Measurements from ENCODE around the gene TADA1.

Gene TADA1

GRCh38 chr1:166875734-166876539 lies at the start of gene TADA1:
TADA1 (minus strand) TSS chr1:166876264; CDS start chr1:166876233, 31 bp downstream.
- peak; percentile 98 for DNase-seq (ENCODE audit: low read depth in 2 of 2)

DNA sequence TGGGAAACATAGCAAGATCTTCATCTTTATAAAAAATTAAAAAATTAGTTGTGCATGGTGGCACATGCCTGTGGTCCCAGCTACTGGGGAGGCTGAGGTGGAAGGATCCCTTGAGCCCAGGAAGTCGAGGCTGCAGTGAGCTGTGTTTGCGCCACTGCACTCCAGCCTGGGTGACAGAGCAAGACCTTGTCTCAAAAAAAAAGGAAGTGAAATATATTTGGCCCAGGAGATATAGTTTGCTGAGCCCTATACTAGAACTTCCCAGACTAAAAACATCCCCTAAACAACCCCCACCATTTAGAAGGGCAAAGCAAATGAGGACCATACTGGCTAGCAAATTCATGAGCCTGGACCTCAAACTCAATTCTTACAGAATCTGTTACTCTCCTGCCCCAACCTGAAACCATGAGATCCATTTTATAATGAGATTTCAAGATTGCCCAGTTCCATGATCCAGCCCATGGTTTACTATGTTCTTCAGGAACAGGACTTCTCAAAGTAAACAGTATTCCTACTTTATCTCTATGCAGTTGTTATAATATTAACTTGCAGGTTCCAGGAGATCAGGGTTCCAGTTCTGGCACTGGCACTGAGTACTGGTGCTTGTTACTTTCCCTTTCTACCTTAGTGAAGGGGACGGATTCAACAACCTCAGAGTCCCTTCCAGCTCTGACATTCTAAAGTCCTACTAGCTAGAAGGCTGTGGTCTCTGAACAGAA lies 48.9 kb upstream of the TADA1 start:
- DNase-seq (ENCODE audit: low read depth in 2 of 2), result no peak

DNA sequence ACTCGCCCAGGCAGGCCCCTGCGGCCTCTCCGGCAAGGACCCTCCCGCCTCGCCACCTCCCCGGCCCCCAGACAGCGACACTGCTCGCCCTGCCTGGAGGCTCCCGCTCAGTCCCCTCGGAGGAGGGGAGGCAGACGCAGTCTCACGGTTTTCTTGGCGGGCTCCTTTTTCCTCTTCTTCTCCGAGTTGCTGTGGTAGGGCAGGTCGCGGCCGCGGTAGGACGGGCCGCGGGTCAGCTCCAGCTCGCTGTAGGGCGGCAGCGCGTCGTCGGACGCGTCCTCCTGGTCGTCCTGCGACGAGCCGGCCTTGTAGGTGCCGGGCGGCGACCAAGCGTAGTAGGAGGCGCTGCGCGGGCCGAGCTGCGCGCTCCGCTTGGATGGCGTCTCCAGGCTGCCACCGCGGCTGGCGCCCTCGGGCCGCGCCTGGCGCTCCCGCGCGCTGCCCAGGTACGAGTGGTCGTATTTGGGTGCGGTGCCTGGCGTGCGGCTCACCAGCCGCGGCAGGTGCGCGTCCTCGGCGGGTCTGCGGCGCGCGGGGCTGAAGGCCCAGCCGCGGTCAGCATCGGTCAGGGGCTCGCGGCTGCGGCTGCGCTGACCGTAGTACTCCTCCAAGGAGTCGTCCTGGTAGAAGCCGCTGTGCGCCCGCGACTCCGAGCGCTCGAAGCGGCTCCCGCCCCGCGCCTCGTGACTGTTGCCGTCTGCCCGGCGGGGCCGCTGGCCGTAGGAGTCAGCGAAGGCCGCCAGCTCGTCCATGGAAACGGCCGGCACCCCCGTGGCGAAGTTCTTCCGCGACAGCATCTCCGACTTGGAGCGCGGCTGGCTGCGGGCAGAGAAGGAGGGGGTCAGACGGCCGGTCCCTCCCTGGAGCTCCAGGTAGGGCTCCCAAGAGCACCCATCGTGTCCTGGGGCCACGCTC lies 44.8 kb upstream of the TADA1 start:
- no peak for DNase-seq (ENCODE audit: low read depth in 2 of 2)

DNA sequence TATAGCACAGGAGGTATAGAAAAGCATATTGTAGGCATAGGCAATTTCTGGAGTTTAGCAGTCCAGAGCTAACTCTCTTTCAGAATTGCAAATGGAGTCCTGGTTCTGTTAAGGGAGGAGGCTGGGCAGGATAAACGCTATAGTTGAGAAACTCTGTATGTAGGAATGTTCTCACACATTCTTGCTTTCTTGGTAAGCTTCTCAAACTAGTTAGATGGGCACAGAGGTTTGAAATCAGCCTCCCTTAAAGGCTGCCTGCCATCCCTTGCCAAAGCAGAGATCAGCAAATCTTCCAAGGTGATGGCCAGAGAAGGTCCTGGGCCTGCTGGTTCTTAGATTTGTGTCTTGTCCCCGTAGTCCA lies 42.9 kb upstream of the TADA1 start:
- DNase-seq (ENCODE audit: low read depth in 2 of 2), result no peak

GRCh38 chr1:166918088-166918955 lies 42.3 kb upstream of the TADA1 start:
- DNase-seq (ENCODE audit: low read depth in 2 of 2), result no peak

DNA sequence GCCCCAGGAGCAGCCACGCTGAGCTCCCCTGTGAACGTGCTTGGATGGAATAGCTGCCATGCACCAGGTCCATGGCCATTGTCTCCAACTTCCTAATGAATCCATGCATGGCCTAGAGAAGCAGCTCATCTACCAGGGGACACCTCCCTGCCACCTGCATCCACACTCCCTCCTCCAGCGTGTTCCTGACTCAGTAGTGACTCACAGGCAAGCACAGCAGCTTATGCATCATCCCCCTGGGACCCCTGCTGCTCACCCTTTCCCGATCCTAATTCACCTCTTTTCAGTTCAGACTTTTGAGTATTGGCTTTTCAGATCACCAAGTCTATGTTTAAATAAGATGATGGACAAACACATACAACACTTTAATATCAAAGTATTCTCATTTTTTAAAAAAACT lies 39.9 kb upstream of the TADA1 start:
- DNase-seq (ENCODE audit: low read depth in 2 of 2), result no peak

DNA sequence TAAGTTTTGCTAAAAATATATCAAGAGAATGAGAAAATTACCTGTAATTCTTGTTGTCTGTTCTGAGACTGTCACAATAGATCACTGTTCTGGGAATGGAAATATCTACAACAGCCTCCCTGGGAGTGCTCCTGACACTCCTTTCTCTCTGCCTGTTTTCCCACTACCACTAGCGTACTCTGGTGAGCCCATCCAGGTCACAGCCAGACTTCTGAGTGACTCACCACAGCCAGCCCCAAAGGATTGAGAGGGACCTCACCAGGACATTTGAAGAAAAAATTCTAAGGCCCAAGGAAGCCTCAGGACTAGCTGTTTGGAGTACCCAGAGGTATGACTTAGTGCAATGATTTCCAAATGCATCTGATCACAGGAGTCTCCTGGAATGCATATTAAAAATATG lies 39.0 kb upstream of the TADA1 start:
- DNase-seq (ENCODE audit: low read depth in 2 of 2), result no peak

- DNase-seq (ENCODE audit: low read depth in 2 of 2), result no peak
Measured at GRCh38 chr1:166914111-166914510, 38.0 kb upstream of the TADA1 start.

DNA sequence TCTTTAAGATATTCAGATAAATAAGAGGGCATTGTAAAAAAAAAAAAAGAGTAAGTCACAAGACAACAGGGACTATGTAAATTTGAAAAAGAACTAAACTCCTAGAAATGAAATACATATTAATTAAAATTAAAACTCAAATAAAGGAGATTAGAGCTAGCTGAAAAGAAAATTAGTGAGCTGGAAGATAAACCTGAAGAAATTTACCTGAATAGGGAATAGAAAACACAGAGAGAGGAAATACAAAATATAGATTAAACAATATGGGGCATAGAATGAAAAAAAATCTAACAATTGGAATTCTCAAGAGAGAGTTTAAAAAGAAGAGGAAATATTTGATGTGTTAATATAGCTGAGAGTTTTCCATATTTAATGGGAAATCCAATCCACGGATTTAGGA lies 35.6 kb upstream of the TADA1 start:
- no peak for DNase-seq (ENCODE audit: low read depth in 2 of 2)

DNA sequence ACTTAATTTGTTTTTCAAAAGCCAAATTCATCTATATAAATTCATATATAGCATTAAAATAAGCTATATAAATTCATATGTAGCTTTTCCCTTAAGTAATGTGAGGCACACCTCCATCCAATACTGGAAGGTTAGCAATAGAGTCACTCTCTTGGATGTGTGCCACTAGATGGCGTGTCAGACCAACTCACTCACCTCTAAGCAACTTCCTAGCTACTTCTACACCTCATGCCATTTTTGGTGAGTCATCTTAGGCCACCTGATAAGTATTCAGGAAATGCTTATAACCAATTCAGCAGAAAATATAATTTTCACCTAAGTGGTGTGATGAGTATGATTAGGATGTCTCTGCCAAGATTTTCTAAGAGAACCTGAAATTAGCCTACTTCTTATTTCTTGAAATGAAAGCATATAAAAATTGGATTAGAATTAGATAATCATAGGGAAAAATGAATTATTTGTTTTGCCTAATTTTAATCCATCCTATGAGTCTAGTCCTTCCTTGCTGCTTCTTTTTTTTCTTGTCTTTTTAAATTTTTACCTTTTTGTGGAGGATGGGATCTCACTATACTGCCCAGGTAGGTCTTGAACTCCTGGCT lies 34.4 kb upstream of the TADA1 start:
- DNase-seq (ENCODE audit: low read depth in 2 of 2), result peak; percentile 55

- no peak for DNase-seq (ENCODE audit: low read depth in 2 of 2)
Measured at GRCh38 chr1:166908942-166909341, 32.9 kb upstream of the TADA1 start.

- DNase-seq (ENCODE audit: low read depth in 2 of 2), result no peak
Measured at GRCh38 chr1:166907763-166908162, 31.7 kb upstream of the TADA1 start.

GRCh38 chr1:166907051-166907450 lies 31.0 kb upstream of the TADA1 start:
- DNase-seq (ENCODE audit: low read depth in 2 of 2), result no peak

- no peak for DNase-seq (ENCODE audit: low read depth in 2 of 2)
Measured at GRCh38 chr1:166906647-166907046, 30.6 kb upstream of the TADA1 start.

GRCh38 chr1:166905900-166906299 lies 29.8 kb upstream of the TADA1 start:
- no peak for DNase-seq (ENCODE audit: low read depth in 2 of 2)

GRCh38 chr1:166905136-166905535 lies 29.1 kb upstream of the TADA1 start:
- no peak for DNase-seq (ENCODE audit: low read depth in 2 of 2)

GRCh38 chr1:166903232-166903631 lies 27.2 kb upstream of the TADA1 start:
- DNase-seq (ENCODE audit: low read depth in 2 of 2), result no peak

DNA sequence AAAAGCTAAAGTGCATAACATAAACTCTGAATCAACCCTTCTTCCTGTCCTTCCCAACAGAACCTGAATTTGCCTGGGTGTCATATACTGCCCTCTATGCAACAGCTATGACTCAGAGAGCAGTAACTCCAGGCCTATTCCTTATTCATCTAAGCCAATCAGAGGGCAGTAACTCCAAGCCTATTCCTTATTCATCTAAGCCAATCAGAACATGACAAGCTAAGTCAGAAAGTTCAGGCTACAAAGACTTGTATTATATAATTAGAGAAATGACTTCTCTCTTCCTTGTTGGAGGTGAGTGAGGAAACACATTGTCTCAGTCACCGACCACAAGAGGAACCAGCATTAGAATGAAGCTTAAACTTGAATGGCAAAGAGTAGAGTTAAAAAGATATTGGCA lies 26.2 kb upstream of the TADA1 start:
- DNase-seq (ENCODE audit: low read depth in 2 of 2), result no peak

- no peak for DNase-seq (ENCODE audit: low read depth in 2 of 2)
Measured at GRCh38 chr1:166900987-166901386, 24.9 kb upstream of the TADA1 start.

DNA sequence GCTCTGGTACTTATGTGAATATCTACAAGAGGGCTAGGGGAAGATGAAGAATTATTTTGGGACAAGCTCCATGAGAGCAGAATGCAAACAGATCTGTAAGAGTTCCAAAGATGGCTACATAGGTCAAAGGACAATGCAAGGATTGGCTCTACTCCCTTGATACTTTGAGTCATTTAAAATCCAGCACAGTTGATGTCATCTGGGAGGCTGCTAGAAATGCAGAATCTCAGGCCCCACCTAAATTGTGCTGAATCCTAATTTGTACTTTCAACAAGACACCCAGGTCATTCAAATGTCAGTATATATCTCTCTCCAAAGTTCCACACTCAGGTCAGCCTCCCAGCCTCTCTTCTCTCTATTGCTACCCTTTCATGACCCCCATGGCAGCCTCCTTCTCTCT lies 23.7 kb upstream of the TADA1 start:
- DNase-seq (ENCODE audit: low read depth in 2 of 2), result no peak

DNA sequence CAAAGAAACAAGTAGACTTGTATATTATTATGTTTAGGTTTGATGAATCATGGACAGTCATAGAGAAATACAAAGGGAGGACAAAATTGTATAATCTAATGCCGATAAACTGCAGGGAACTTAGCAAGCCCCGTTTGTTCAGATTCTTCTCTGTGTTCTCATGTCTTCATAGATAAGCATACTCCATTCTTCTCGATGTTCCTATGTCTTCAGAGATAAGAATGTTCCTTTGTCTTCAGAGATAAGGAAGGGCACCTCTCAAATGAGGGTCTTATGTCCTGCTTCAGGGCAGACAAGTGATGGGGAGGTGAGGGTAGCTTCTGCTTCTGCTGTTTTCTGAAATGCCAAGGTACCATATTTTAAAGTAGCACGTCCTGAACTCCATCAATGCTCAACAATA lies 19.7 kb upstream of the TADA1 start:
- DNase-seq (ENCODE audit: low read depth in 2 of 2), result no peak

Data from activated CD4-positive, alpha-beta T cell treated with anti-CD3 and anti-CD28 coated beads for 24 hours (primary cell).